IPS-18c (cell line): ENCODE results near the gene WEE1.
"Not testable (repeated sequence)": the region's sequence is repeated elsewhere in the genome, so short reads cannot be mapped to it uniquely, and the experiment has no call there.

Experiments
- H3K4me3 ChIP-seq: 2 replicates; pipeline ENCODE4 v1.7.0; 2013; ENCODE audit warnings: low read depth, mild to moderate bottlenecking, low read length, moderate library complexity; ENCODE audit not compliant: insufficient read depth
- H3K9me3 ChIP-seq: one replicate; pipeline ENCODE4 v1.6.1; 2013; ENCODE audit warnings: mild to moderate bottlenecking, low read length, moderate library complexity; ENCODE audit not compliant: control insufficient read depth, insufficient read depth

Gene WEE1

GRCh38 chr11:9576701-9577381, 3.4 kb downstream of the WEE1 start:
- 0 out of 2 replicates have a peak overlapping the region, but pooled peaks have one; percentile 28 for H3K4me3 ChIP-seq
- no peaks in the 10 kb centered on the region for H3K9me3 ChIP-seq

GRCh38 chr11:9577556-9577955, 4.1 kb downstream of the WEE1 start:
- Histone ChIP-seq H3K9me3 (no peaks in the 10 kb centered on the region), H3K4me3 (no peak overlapping the region)

- H3K4me3 ChIP-seq, result no peak overlapping the region
- no peaks in the 10 kb centered on the region for H3K9me3 ChIP-seq
Observed at GRCh38 chr11:9580894-9581293, 7.4 kb downstream of the WEE1 start.

GRCh38 chr11:9581556-9582161, 8.2 kb downstream of the WEE1 start:
- no peaks in the 10 kb centered on the region for H3K9me3 ChIP-seq
- no peak overlapping the region for H3K4me3 ChIP-seq

GRCh38 chr11:9590717-9591116, 17.2 kb downstream of the WEE1 start:
- H3K4me3 ChIP-seq, result no peak overlapping the region
- H3K9me3 ChIP-seq, result peaks cover 5% of the 10 kb centered on the region

- H3K4me3 ChIP-seq, result no peak overlapping the region
- H3K9me3 ChIP-seq, result peaks cover 5% of the 10 kb centered on the region
Observed at GRCh38 chr11:9594267-9595046, 21.0 kb downstream of the WEE1 start.

GRCh38 chr11:9596926-9597464, 23.5 kb downstream of the WEE1 start:
- no peak overlapping the region for H3K4me3 ChIP-seq
- no peaks in the 10 kb centered on the region for H3K9me3 ChIP-seq

GRCh38 chr11:9600166-9600565, 26.7 kb downstream of the WEE1 start:
- H3K4me3 ChIP-seq, result no peak overlapping the region
- no peaks in the 10 kb centered on the region for H3K9me3 ChIP-seq

- H3K9me3 ChIP-seq, result no peaks in the 10 kb centered on the region
Observed at GRCh38 chr11:9600644-9601036, 27.2 kb downstream of the WEE1 start.

GRCh38 chr11:9601037-9601875, 27.8 kb downstream of the WEE1 start:
- H3K4me3 ChIP-seq, result no peak overlapping the region
- no peaks in the 10 kb centered on the region for H3K9me3 ChIP-seq

More at GRCh38 chr11:9600644-9601036, 27.2 kb downstream of the WEE1 start:
- H3K4me3 ChIP-seq, result no peak overlapping the region

GRCh38 chr11:9601876-9602199, 28.4 kb downstream of the WEE1 start:
- H3K9me3 ChIP-seq, result no peaks in the 10 kb centered on the region
- H3K4me3 ChIP-seq, result no peak overlapping the region

- H3K4me3 ChIP-seq, H3K9me3 ChIP-seq: not testable (repeated sequence)
Observed at GRCh38 chr11:9603214-9603613, 29.7 kb downstream of the WEE1 start.

- Histone ChIP-seq H3K4me3 (no peak overlapping the region), H3K9me3 (no peaks in the 10 kb centered on the region)
Observed at GRCh38 chr11:9604134-9604533, 30.7 kb downstream of the WEE1 start.

- Histone ChIP-seq H3K9me3 (peaks cover 2% of the 10 kb centered on the region), H3K4me3 (no peak overlapping the region)
Observed at GRCh38 chr11:9605742-9606141, 32.3 kb downstream of the WEE1 start.

- Histone ChIP-seq H3K4me3 (no peak overlapping the region), H3K9me3 (peaks cover 2% of the 10 kb centered on the region)
Observed at GRCh38 chr11:9606809-9607510, 33.5 kb downstream of the WEE1 start.

GRCh38 chr11:9607511-9607899, 34.0 kb downstream of the WEE1 start:
- H3K9me3 ChIP-seq, result peaks cover 2% of the 10 kb centered on the region
- H3K4me3 ChIP-seq, result no peak overlapping the region
